Activated CD4-positive, alpha-beta T cell treated with anti-CD3 and anti-CD28 coated beads for 48 hours (primary cell): Measurements from ENCODE around the gene BTN3A1.
"Not testable (repeated sequence)": the region's sequence is repeated elsewhere in the genome, so short reads cannot be mapped to it uniquely, and the experiment has no call there.

Source experiments
- DNase-seq: peaks from one replicate; pipeline ENCODE4 v3.0.0-alpha.2; 2020

BTN3A1 gene

GRCh38 chr6:26415036-26415614, 13.1 kb downstream of the BTN3A1 start:
- no peak for DNase-seq

- no peak for DNase-seq
Observed at GRCh38 chr6:26415791-26416190, 13.7 kb downstream of the BTN3A1 start.

GRCh38 chr6:26416288-26416687, 14.2 kb downstream of the BTN3A1 start:
- no peak for DNase-seq

GRCh38 chr6:26418077-26418476, 16.0 kb downstream of the BTN3A1 start:
- not testable (repeated sequence) for DNase-seq

GRCh38 chr6:26418795-26419194, 16.7 kb downstream of the BTN3A1 start:
- not testable (repeated sequence) for DNase-seq

GRCh38 chr6:26420688-26421171, 18.7 kb downstream of the BTN3A1 start:
- peak; percentile 34 for DNase-seq

GRCh38 chr6:26421259-26422144, 19.4 kb downstream of the BTN3A1 start:
- DNase-seq = peak; percentile 53

- DNase-seq = no peak
Observed at GRCh38 chr6:26422329-26422728, 20.3 kb downstream of the BTN3A1 start.

- DNase-seq = no peak
Observed at GRCh38 chr6:26426691-26427450, 24.8 kb downstream of the BTN3A1 start.

GRCh38 chr6:26427451-26427809, 25.4 kb downstream of the BTN3A1 start:
- no peak for DNase-seq

- DNase-seq = no peak
Observed at GRCh38 chr6:26428206-26428605, 26.1 kb downstream of the BTN3A1 start.

- no peak for DNase-seq
Observed at GRCh38 chr6:26430787-26431186, 28.7 kb downstream of the BTN3A1 start.

- no peak for DNase-seq
Observed at GRCh38 chr6:26431258-26432172, 29.4 kb downstream of the BTN3A1 start.

- DNase-seq = no peak
Observed at GRCh38 chr6:26432627-26433201, 30.6 kb downstream of the BTN3A1 start.

GRCh38 chr6:26433680-26434079, 31.6 kb downstream of the BTN3A1 start:
- DNase-seq = not testable (repeated sequence)

- DNase-seq = no peak
Observed at GRCh38 chr6:26436018-26436417, 33.9 kb downstream of the BTN3A1 start.

GRCh38 chr6:26437550-26437949, 35.5 kb downstream of the BTN3A1 start:
- DNase-seq = no peak

GRCh38 chr6:26438000-26438399, 35.9 kb downstream of the BTN3A1 start:
- no peak for DNase-seq

GRCh38 chr6:26439151-26440125, 37.4 kb downstream of the BTN3A1 start:
- DNase-seq = no peak

- no peak for DNase-seq
Observed at GRCh38 chr6:26440977-26441358, 38.9 kb downstream of the BTN3A1 start.

- no peak for DNase-seq
Observed at GRCh38 chr6:26441977-26442376, 39.9 kb downstream of the BTN3A1 start.
